Panc1 (cell line): ENCODE measurements around the gene ELAC2. TPM values are rescaled to one million over a fixed set of nuclear protein-coding genes. Genes with fewer than 3 reads are reported as not detected.

Experiments
- ATAC-seq: fragments of 200-7000 bp; cut with Tn5 transposase; 2 replicates; pipeline ENCODE4 v1.9.1; 2020; ENCODE audit warnings: mild to moderate bottlenecking, moderate library complexity
- BruUV-seq: library from RNA; stranded (reverse); fragments of 400-500 nt; replicated peaks from 2 replicates; lab custom pipeline; 2021; lab: Mats Ljungman, UMichigan
- CTCF ChIA-PET: fragments of 300-600 bp; sonication (Branson Sonifier 250); formaldehyde crosslinking; loops from one replicate; lab custom pipeline; 2022; ENCODE audit warnings: antibody characterized with exemption; lab: Charles Lee
- POLR2A ChIA-PET: fragments of 300-600 bp; sonication (Branson Sonifier 250); formaldehyde crosslinking; loops from one replicate; lab custom pipeline; 2022; ENCODE audit warnings: antibody characterized with exemption; lab: Charles Lee
- DNase-seq: peaks from one replicate; pipeline ENCODE4 v3.0.0-alpha.2; 2010; ENCODE audit warnings: low read depth, low spot score
- H3K27ac ChIP-seq: 2 replicates; pipeline ENCODE4 v1.5.1; 2011; ENCODE audit warnings: mild to moderate bottlenecking, low read length, inconsistent platforms
- H3K27me3 ChIP-seq: fragments of 200-500 bp; sonication (Bioruptor generic); 2 replicates; pipeline ENCODE4 v1.6.0; 2014; ENCODE audit warnings: low read length, inconsistent platforms; ENCODE audit not compliant: control insufficient read depth, insufficient read depth
- H3K36me3 ChIP-seq: fragments of 200-500 bp; sonication (Bioruptor generic); 2 replicates; pipeline ENCODE4 v1.5.1; 2014; ENCODE audit warnings: inconsistent platforms, mild to moderate bottlenecking, low read length, moderate library complexity; ENCODE audit not compliant: control insufficient read depth, insufficient read depth
- H3K4me1 ChIP-seq: 2 replicates; pipeline ENCODE4 v1.5.1; 2011; ENCODE audit warnings: inconsistent platforms, mild to moderate bottlenecking, low read length, moderate library complexity; ENCODE audit not compliant: control insufficient read depth, insufficient read depth
- H3K4me3 ChIP-seq, 2 experiments: 2 replicates each; pipeline ENCODE4 v1.5.1; 2011 to 2012; ENCODE audit warnings: low read depth in 2 of 2, low read length in 2 of 2, mild to moderate bottlenecking in 2 of 2, inconsistent platforms in 1 of 2, moderate library complexity in 1 of 2
- H3K9me3 ChIP-seq: fragments of 200-500 bp; sonication (Bioruptor generic); 2 replicates; pipeline ENCODE4 v1.5.1; 2014; ENCODE audit warnings: low read depth, mild to moderate bottlenecking, inconsistent platforms, low read length, moderate library complexity; ENCODE audit not compliant: control insufficient read depth, insufficient read depth
- POLR2AphosphoS5 ChIP-seq: IDR thresholded peaks from 2 replicates; pipeline ENCODE4 v1.6.1; 2012; ENCODE audit warnings: mild to moderate bottlenecking, low read depth, low read length, moderate library complexity
- SIN3A ChIP-seq: IDR thresholded peaks from 2 replicates; pipeline ENCODE4 v1.6.1; 2012; ENCODE audit warnings: low read depth, mild to moderate bottlenecking, low read length, moderate library complexity, borderline replicate concordance; ENCODE audit not compliant: insufficient read depth
- TCF7L2 ChIP-seq: IDR thresholded peaks from 2 replicates; pipeline ENCODE4 v1.6.1; 2011; ENCODE audit warnings: mild to moderate bottlenecking, low read depth, low read length, inconsistent platforms
- in situ Hi-C: cut with HindIII; loops from 2 replicates; pipeline ENCODE4 v1.10.0; 2016; ENCODE audit warnings: low sequenced_read_pairs, low pct_unique_long_range_greater_than_20kb
- intact Hi-C: fragments of 100-400 bp; cut with micrococcal nuclease; formaldehyde crosslinking; loops from one replicate; pipeline ENCODE4 v1.10.0; 2022; ENCODE audit not compliant: unreplicated experiment
- total RNA-seq: library from RNA; stranded (reverse); gene quantifications from one replicate; pipeline ENCODE4 v1.2.1, GENCODE V29; 2021; ENCODE audit not compliant: unreplicated experiment
- TF ChIP-seq, protein P1 (sequence below): fragments of 450-650 bp; IDR thresholded peaks from 2 replicates; pipeline ENCODE4 v1.5.1; 2017; ENCODE audit warnings: mild to moderate bottlenecking
- TF ChIP-seq, protein P2 (sequence below), 2 experiments: IDR thresholded peaks; 2 replicates each; pipeline ENCODE4 v1.6.1; 2011 to 2012; ENCODE audit warnings: low read depth in 2 of 2, control low read depth in 1 of 2, low read length in 1 of 2, mild to moderate bottlenecking in 1 of 2, moderate library complexity in 1 of 2; ENCODE audit not compliant: insufficient read depth in 1 of 2

Gene ELAC2
- total RNA-seq, 1 experiment from 2014 or later, result 52.7 TPM

DNA sequence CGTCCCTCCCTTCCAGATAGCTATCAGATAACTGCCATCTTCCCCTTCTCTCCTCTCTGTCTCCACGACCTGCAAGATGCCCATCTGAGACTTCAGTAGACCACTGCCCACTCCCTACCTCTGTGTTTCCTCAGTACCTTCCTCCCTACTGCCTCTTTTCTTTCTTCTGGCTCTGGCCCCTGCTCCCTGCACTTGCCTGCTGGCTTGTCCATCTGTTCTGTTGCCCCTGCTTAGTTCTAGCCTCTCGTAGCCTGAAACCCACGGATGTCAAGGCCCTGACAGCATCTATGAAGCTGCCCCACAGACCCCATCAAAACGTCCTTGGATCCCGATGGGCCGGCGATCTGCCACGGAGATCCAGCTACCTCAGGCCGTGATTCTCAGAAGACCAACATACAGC lies 53.0 kb downstream of the ELAC2 start:
- H3K9me3 ChIP-seq, result no peaks in the 10 kb centered on the region
- no peak for DNase-seq
- no peaks in the 10 kb centered on the region for H3K4me1 ChIP-seq
- POLR2A ChIA-PET, result no interaction called here
- no peaks in the 10 kb centered on the region for H3K36me3 ChIP-seq
- H3K27ac ChIP-seq, result no peak overlapping the region
- BruUV-seq, result no TSS peak
- intact Hi-C loops, result no loop called here
- TF ChIP-seq TCF7L2, result no peak
- TF ChIP-seq, protein P1, sequence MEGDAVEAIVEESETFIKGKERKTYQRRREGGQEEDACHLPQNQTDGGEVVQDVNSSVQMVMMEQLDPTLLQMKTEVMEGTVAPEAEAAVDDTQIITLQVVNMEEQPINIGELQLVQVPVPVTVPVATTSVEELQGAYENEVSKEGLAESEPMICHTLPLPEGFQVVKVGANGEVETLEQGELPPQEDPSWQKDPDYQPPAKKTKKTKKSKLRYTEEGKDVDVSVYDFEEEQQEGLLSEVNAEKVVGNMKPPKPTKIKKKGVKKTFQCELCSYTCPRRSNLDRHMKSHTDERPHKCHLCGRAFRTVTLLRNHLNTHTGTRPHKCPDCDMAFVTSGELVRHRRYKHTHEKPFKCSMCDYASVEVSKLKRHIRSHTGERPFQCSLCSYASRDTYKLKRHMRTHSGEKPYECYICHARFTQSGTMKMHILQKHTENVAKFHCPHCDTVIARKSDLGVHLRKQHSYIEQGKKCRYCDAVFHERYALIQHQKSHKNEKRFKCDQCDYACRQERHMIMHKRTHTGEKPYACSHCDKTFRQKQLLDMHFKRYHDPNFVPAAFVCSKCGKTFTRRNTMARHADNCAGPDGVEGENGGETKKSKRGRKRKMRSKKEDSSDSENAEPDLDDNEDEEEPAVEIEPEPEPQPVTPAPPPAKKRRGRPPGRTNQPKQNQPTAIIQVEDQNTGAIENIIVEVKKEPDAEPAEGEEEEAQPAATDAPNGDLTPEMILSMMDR, result no peak
- TF ChIP-seq SIN3A, result no peak
- TF ChIP-seq, protein P2, sequence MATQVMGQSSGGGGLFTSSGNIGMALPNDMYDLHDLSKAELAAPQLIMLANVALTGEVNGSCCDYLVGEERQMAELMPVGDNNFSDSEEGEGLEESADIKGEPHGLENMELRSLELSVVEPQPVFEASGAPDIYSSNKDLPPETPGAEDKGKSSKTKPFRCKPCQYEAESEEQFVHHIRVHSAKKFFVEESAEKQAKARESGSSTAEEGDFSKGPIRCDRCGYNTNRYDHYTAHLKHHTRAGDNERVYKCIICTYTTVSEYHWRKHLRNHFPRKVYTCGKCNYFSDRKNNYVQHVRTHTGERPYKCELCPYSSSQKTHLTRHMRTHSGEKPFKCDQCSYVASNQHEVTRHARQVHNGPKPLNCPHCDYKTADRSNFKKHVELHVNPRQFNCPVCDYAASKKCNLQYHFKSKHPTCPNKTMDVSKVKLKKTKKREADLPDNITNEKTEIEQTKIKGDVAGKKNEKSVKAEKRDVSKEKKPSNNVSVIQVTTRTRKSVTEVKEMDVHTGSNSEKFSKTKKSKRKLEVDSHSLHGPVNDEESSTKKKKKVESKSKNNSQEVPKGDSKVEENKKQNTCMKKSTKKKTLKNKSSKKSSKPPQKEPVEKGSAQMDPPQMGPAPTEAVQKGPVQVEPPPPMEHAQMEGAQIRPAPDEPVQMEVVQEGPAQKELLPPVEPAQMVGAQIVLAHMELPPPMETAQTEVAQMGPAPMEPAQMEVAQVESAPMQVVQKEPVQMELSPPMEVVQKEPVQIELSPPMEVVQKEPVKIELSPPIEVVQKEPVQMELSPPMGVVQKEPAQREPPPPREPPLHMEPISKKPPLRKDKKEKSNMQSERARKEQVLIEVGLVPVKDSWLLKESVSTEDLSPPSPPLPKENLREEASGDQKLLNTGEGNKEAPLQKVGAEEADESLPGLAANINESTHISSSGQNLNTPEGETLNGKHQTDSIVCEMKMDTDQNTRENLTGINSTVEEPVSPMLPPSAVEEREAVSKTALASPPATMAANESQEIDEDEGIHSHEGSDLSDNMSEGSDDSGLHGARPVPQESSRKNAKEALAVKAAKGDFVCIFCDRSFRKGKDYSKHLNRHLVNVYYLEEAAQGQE (IDR thresholded peaks at IDR 0.05; ENCODE audit: insufficient read depth in 1 of 2, low read depth in 2 of 2, low read length in 1 of 2), result no peak
- no peak for TF ChIP-seq POLR2AphosphoS5
- in situ Hi-C loops, result no loop called here
- ATAC-seq, result no peak
- no peak overlapping the region for H3K4me3 ChIP-seq
- no peaks in the 10 kb centered on the region for H3K27me3 ChIP-seq
- CTCF ChIA-PET, result no interaction called here

DNA sequence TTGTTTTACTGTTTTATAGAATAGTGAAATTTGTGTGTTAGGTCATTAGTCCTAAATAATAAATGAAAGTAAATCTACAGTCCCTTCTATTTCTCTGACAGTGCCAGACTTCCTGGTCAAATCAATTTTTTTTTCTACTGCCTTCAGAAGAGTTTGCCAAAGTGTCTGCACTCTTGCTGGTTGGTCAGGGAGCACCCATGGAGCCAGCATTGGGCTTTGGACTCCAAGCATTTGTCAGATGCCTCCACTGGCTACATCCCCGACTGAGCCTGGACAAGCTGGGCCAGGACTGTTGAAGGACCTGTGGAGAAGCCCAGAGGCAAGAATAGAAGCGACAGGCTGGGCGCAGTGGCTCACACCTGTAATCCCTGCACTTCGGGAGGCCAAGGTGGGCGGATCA lies 53.7 kb downstream of the ELAC2 start:
- no peaks in the 10 kb centered on the region for H3K27me3 ChIP-seq
- intact Hi-C loops, result no loop called here
- CTCF ChIA-PET, result no interaction called here

More for the DNA sequence above, 53.7 kb downstream of the ELAC2 start:
- DNase-seq, result no peak
- Histone ChIP-seq H3K4me1 (no peaks in the 10 kb centered on the region), H3K27ac (no peak overlapping the region), H3K4me3 (no peak overlapping the region), H3K9me3 (no peaks in the 10 kb centered on the region), H3K36me3 (no peaks in the 10 kb centered on the region)
- TF ChIP-seq POLR2AphosphoS5 (no peak), TCF7L2 (no peak), SIN3A (no peak)
- TF ChIP-seq, protein P2 (IDR thresholded peaks at IDR 0.05; ENCODE audit: insufficient read depth in 1 of 2, low read depth in 2 of 2, low read length in 1 of 2), result no peak
- TF ChIP-seq, protein P1, result no peak
- ATAC-seq, result no peak
- in situ Hi-C loops, result no loop called here
- no TSS peak for BruUV-seq
- POLR2A ChIA-PET, result no interaction called here
